IPS-NIHi7 (cell line): Measurements from ENCODE around the gene ATP2B1.

Experiments
- DNase-seq: peaks from one replicate; pipeline ENCODE4 v3.0.0; 2012; ENCODE audit warnings: mixed read lengths; ENCODE audit errors: extremely low spot score

The ATP2B1 gene

DNA sequence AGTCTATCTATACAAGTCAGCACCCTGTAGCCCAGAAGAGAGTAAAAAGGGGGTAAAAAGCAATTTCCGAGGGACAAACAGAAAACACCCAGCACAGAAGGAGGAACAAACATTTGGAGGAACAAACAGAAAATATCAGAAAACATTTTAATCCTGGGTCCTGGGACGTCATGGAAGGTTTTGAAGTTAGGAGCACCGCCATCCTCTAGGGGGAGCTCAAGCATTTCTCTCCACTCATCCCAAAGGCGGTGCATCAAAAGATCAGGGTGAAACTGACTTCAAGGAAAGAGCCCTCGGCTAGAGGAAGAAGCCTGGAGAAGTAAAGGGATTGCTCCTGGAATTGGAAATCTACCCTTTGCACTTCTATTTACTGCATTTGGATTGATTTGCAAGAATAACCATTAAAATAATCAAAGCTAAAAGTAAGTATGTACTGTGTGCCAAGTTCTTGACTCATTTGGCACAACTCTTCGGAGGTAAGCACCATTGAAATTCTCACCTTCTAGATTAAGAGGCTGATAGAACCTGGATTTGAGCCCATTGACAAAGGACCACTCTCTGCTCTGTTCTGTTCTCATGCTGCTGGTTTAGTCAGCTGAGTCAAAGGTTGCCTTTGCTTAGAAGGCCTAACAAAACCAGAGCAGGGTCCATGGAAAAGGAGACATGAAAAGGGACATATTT lies 165.6 kb downstream of the ATP2B1 start:
- DNase-seq, result peak; percentile 82

DNA sequence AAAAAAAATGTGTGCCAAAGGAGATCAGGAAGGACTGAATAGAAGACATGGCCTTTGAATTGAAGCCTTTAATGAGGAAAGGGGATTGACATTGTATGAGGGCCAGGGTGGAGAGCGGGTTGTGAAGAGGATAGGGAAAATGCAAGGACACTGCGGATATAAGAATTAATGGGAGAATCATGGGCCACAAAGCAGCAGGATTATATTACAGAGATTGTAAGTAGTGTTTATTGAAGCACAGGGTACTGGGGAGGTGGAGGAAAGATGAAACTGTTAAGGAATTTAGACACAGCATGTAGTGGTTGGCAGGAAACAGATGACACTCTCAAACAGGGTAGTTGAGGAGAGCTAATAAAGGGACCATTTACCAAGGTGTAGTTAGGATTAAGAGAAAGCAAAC lies 166.4 kb downstream of the ATP2B1 start:
- no peak for DNase-seq

DNA sequence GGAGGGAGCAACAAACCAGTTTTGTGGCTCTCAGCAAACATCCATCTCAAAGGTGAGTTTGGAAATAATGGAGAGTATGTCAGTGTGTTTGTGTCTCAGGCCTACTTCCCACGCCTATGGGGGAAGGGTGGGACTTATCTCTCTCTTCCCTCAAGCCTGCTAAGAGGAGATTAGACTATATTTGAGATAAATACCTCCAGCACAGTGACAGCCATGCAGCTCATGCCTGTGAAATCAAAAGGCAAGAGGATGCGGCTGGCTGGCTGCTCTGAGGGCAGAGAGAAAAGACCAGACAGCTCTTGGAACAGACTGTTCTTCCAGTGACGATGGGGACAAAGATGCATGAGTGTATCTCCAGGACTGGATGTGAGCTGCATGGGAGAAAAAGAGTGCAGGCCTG lies 168.1 kb downstream of the ATP2B1 start:
- no peak for DNase-seq

DNA sequence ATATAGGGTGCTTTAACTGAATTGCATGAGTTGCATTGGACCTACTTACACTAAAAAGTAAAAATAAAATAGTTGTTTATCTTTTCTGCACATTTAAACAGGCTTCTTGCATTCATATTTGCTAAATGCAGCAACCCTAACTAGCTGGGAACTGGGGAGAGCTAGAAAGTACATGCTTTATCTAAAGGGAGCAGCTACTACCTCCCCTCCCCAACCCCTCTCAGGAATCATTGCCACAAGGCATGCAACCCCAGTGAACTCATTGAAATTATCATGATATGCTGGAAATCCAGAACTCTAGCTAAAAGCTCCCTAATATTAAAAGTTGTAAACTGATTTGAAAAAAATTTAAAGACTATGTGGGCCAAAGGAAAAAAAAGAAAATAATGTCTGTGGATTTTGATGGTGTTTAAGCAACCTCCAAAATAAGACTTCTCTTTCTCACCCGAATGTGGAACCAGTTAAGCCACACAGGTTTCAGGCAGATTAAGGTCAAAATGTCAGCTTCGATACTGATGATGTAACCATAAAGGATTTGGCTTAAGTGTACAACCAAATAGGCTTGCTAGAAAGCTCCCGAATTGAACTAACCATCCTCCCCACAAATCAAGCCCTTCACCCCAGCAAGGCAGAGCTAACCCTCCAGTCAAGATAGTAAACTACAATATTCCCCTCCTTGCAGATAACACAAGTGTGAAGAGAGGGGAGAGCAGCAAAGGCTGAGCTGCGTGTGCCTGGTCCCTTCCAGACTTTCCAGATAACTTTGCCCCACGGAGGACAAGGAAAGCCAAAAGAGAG lies 169.0 kb downstream of the ATP2B1 start:
- no peak for DNase-seq

DNA sequence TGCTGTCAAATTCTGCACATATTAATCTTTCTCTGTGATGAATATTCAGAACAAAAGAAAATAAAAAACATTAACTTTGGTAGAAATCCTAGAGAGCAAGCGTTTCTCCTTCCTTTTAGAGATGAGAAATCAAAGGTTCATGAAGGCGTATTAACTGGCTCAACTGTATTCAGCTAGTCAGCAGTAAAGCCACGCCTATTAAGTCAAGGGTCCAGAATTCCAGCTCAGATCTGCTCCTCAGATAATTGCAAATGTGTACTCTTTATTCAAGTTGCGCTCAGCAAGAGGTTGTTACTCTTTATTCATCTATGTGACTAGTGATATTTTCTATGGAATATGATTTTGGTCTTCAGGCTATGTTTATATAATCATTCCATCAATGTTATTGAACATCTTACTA lies 169.7 kb downstream of the ATP2B1 start:
- no peak for DNase-seq
